ENCODE data around the gene RAB31.

RAB31 gene

GRCh38 chr18:9701609-9702349 is 6.3 kb upstream of the RAB31 start:
- H3K4me2 ChIP-seq (ENCODE audit: insufficient read depth, low read length) = no peak overlapping the region
- no peak for DNase-seq

GRCh38 chr18:9704233-9705118 is 3.6 kb upstream of the RAB31 start:
- no peaks in the 10 kb centered on the region for H4K20me1 ChIP-seq (ENCODE audit: insufficient read depth, low read length)
- no peak overlapping the region for H3K4me3 ChIP-seq (ENCODE audit: low read depth in 1 of 2, low read length in 2 of 2)
- H3K27ac ChIP-seq (ENCODE audit: low read length) = no peak overlapping the region
- no peaks in the 10 kb centered on the region for H3K79me2 ChIP-seq (ENCODE audit: insufficient read depth, low read length)
- H2AFZ ChIP-seq (ENCODE audit: low read depth, low read length) = no peak overlapping the region
- DNase-seq = no peak
- H3K9ac ChIP-seq (ENCODE audit: low read depth, low read length) = no peak overlapping the region
- H3K4me2 ChIP-seq (ENCODE audit: insufficient read depth, low read length) = no peak overlapping the region
- ATAC-seq (ENCODE audit: insufficient read depth, low read depth) = no peak
- H3K4me1 ChIP-seq (ENCODE audit: insufficient read depth, low read length) = no peaks in the 10 kb centered on the region
- peaks cover 15% of the 10 kb centered on the region for H3K27me3 ChIP-seq (ENCODE audit: insufficient read depth, low read length, poor library complexity)
- TF ChIP-seq EZH2 (IDR thresholded peaks at IDR 0.05; ENCODE audit: borderline replicate concordance, low read depth, low read length, severe bottlenecking) (no peak), CTCF (IDR thresholded peaks at IDR 0.05; ENCODE audit: borderline replicate concordance, extremely low read depth, low read length, poor library complexity, severe bottlenecking) (no peak)
- no peaks in the 10 kb centered on the region for H3K36me3 ChIP-seq (ENCODE audit: insufficient read depth, low read length)
- no peaks in the 10 kb centered on the region for H3K9me3 ChIP-seq (ENCODE audit: insufficient read depth, low read length, severe bottlenecking)

More at GRCh38 chr18:9701609-9702349, 6.3 kb upstream of the RAB31 start:
- no peaks in the 10 kb centered on the region for H3K9me3 ChIP-seq (ENCODE audit: insufficient read depth, low read length, severe bottlenecking)
- peaks cover 15% of the 10 kb centered on the region for H3K27me3 ChIP-seq (ENCODE audit: insufficient read depth, low read length, poor library complexity)
- no peaks in the 10 kb centered on the region for H3K36me3 ChIP-seq (ENCODE audit: insufficient read depth, low read length)
- no peak for ATAC-seq (ENCODE audit: insufficient read depth, low read depth)
- no peaks in the 10 kb centered on the region for H3K79me2 ChIP-seq (ENCODE audit: insufficient read depth, low read length)
- no peaks in the 10 kb centered on the region for H4K20me1 ChIP-seq (ENCODE audit: insufficient read depth, low read length)
- no peak overlapping the region for H2AFZ ChIP-seq (ENCODE audit: low read depth, low read length)
- H3K4me3 ChIP-seq (ENCODE audit: low read depth in 1 of 2, low read length in 2 of 2) = no peak overlapping the region
- H3K4me1 ChIP-seq (ENCODE audit: insufficient read depth, low read length) = no peaks in the 10 kb centered on the region
- no peak for TF ChIP-seq EZH2 (IDR thresholded peaks at IDR 0.05; ENCODE audit: borderline replicate concordance, low read depth, low read length, severe bottlenecking)
- no peak for TF ChIP-seq CTCF (IDR thresholded peaks at IDR 0.05; ENCODE audit: borderline replicate concordance, extremely low read depth, low read length, poor library complexity, severe bottlenecking)
- H3K27ac ChIP-seq (ENCODE audit: low read length) = no peak overlapping the region
- no peak overlapping the region for H3K9ac ChIP-seq (ENCODE audit: low read depth, low read length)

- no peak for TF ChIP-seq EZH2 (IDR thresholded peaks at IDR 0.05; ENCODE audit: borderline replicate concordance, low read depth, low read length, severe bottlenecking)
- TF ChIP-seq CTCF (IDR thresholded peaks at IDR 0.05; ENCODE audit: borderline replicate concordance, extremely low read depth, low read length, poor library complexity, severe bottlenecking) = no peak
- H3K27me3 ChIP-seq (ENCODE audit: insufficient read depth, low read length, poor library complexity) = peaks cover 15% of the 10 kb centered on the region
- no peaks in the 10 kb centered on the region for H3K4me1 ChIP-seq (ENCODE audit: insufficient read depth, low read length)
- no peaks in the 10 kb centered on the region for H3K36me3 ChIP-seq (ENCODE audit: insufficient read depth, low read length)
- no peak overlapping the region for H3K9ac ChIP-seq (ENCODE audit: low read depth, low read length)
- no peak for ATAC-seq (ENCODE audit: insufficient read depth, low read depth)
- H3K27ac ChIP-seq (ENCODE audit: low read length) = no peak overlapping the region
- H3K4me2 ChIP-seq (ENCODE audit: insufficient read depth, low read length) = no peak overlapping the region
- H3K79me2 ChIP-seq (ENCODE audit: insufficient read depth, low read length) = no peaks in the 10 kb centered on the region
- no peak overlapping the region for H2AFZ ChIP-seq (ENCODE audit: low read depth, low read length)
- DNase-seq = no peak
- H3K9me3 ChIP-seq (ENCODE audit: insufficient read depth, low read length, severe bottlenecking) = no peaks in the 10 kb centered on the region
- H3K4me3 ChIP-seq (ENCODE audit: low read depth in 1 of 2, low read length in 2 of 2) = no peak overlapping the region
- H4K20me1 ChIP-seq (ENCODE audit: insufficient read depth, low read length) = no peaks in the 10 kb centered on the region
Observed at GRCh38 chr18:9705183-9705829, 2.8 kb upstream of the RAB31 start.

All from DND-41 (cell line).